Activated naive CD8-positive, alpha-beta T cell treated with anti-CD3 and anti-CD28 coated beads, Interleukin-2, amount 50 U/mL, for 16 hours (primary cell): ENCODE results near the gene ARID2.

Experiments used
- DNase-seq: peaks from one replicate; pipeline ENCODE4 v3.0.0-alpha.2; 2020; ENCODE audit warnings: low read depth, low spot score

The ARID2 gene, protein sequence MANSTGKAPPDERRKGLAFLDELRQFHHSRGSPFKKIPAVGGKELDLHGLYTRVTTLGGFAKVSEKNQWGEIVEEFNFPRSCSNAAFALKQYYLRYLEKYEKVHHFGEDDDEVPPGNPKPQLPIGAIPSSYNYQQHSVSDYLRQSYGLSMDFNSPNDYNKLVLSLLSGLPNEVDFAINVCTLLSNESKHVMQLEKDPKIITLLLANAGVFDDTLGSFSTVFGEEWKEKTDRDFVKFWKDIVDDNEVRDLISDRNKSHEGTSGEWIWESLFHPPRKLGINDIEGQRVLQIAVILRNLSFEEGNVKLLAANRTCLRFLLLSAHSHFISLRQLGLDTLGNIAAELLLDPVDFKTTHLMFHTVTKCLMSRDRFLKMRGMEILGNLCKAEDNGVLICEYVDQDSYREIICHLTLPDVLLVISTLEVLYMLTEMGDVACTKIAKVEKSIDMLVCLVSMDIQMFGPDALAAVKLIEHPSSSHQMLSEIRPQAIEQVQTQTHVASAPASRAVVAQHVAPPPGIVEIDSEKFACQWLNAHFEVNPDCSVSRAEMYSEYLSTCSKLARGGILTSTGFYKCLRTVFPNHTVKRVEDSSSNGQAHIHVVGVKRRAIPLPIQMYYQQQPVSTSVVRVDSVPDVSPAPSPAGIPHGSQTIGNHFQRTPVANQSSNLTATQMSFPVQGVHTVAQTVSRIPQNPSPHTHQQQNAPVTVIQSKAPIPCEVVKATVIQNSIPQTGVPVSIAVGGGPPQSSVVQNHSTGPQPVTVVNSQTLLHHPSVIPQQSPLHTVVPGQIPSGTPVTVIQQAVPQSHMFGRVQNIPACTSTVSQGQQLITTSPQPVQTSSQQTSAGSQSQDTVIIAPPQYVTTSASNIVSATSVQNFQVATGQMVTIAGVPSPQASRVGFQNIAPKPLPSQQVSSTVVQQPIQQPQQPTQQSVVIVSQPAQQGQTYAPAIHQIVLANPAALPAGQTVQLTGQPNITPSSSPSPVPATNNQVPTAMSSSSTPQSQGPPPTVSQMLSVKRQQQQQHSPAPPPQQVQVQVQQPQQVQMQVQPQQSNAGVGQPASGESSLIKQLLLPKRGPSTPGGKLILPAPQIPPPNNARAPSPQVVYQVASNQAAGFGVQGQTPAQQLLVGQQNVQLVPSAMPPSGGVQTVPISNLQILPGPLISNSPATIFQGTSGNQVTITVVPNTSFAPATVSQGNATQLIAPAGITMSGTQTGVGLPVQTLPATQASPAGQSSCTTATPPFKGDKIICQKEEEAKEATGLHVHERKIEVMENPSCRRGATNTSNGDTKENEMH (N-terminal part only)

GRCh38 chr12:45729233-45730083 is at the start of gene ARID2:
Gene ARID2 (plus strand): TSS chr12:45729706. CDS start chr12:45729837, 131 bp downstream.
- DNase-seq, result peak; percentile 31

DNA sequence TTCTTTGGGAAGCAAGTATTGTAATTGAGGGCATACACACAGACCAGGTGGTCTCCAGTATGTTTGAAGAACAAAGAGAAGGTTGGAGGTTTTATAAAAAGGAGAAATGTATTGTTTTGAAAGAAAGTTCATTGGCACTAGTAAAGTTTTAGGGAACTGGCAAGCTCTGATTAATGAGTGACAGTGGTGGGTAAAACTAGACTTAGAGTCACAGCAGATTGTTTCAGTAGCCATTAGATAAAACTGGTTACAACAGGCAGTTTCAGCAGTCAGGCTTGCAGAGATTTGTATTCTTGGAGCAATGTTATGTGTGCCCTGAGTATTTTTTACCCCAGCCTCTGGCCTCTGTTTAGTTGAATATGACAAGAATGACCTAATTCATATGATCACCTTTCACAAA is 49.1 kb upstream of the ARID2 start:
- no peak for DNase-seq

DNA sequence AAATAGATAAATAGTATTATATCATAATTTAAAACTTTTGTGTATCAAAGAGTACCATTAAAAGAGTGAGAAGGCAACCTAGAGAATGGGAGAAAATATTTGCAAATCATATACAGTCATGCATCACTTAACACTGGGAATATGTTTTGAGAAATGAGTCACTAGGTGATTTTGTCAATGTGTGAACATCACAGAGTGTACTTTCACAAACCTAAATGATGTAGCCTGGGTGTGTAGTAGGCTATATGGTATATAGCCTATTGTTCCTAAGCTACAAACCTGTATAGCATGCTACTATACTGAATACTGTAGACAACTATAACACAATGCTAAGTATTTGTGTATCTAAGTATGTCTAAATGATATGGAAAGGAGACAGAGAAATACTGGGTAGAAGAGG is 48.0 kb upstream of the ARID2 start:
- DNase-seq, result no peak

- DNase-seq, result no peak
Measured at GRCh38 chr12:45685680-45686079, 43.8 kb upstream of the ARID2 start.

GRCh38 chr12:45687081-45688015 is 42.2 kb upstream of the ARID2 start:
- no peak for DNase-seq

GRCh38 chr12:45688183-45688582 is 41.3 kb upstream of the ARID2 start:
- no peak for DNase-seq

DNA sequence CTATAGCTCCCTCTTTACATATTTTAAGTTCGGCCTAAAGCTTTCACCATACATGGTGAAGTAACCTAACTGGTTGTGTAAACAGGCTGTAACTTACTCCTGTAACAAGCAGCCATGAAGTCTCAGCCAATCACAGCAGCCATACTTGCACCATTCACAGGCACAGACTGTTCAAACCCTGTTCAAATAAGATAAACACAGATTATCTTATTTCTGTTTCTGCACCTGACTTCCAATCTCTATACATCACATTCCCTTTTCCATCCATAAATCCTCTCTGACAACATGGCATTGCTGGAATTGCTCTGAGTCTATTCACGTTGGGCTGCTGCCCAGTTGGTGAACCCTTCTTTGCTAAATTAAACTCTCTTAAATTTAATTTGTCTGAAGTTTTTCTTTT is 34.5 kb upstream of the ARID2 start:
- no peak for DNase-seq

DNA sequence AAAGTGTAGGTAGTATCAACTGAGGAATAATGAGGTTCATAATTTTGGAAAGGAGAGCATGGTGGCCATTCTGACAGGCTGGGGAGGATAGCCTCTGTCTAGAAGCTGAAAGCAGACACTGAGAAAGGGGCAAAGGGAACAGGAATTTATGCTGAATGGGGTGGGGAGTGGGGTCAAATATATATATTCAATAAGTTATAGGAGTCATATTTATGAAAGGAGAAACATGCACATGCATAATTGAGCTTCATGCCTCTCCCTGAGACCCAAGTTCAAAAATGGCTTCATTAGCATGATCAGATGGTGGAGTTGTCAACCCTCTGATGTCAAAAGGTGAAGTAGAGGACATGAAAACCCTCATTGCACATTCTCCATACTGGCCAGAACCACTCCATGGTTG is 33.9 kb upstream of the ARID2 start:
- DNase-seq, result no peak

GRCh38 chr12:45696049-45696448 is 33.5 kb upstream of the ARID2 start:
- no peak for DNase-seq

- no peak for DNase-seq
Measured at GRCh38 chr12:45697371-45697770, 32.1 kb upstream of the ARID2 start.

- no peak for DNase-seq
Measured at GRCh38 chr12:45701296-45701695, 28.2 kb upstream of the ARID2 start.

DNA sequence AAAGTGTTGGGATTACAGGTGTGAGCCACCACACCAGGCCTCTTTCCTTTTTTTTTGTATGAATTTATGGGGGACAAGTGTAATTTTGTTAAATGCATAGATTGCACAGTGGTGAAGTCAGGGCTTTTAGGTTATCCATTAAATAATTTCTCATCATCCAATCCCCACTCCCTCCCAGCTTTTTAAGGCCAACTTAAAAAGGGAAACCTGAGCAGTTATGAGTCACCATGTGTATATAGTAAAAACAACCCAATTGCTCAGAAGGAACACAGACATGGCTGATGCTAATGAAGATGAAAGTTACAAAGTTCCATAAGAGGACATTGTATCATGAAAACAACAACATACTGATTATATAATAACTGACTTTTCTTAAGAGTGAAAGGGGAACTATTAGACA is 25.6 kb upstream of the ARID2 start:
- DNase-seq, result no peak

GRCh38 chr12:45704968-45705367 is 24.5 kb upstream of the ARID2 start:
- no peak for DNase-seq

- no peak for DNase-seq
Measured at GRCh38 chr12:45705404-45705803, 24.1 kb upstream of the ARID2 start.

GRCh38 chr12:45707241-45707857 is 22.2 kb upstream of the ARID2 start:
- DNase-seq, result no peak

- no peak for DNase-seq
Measured at GRCh38 chr12:45708363-45708762, 21.1 kb upstream of the ARID2 start.

GRCh38 chr12:45708901-45709300 is 20.6 kb upstream of the ARID2 start:
- no peak for DNase-seq

- no peak for DNase-seq
Measured at GRCh38 chr12:45712319-45712718, 17.2 kb upstream of the ARID2 start.

DNA sequence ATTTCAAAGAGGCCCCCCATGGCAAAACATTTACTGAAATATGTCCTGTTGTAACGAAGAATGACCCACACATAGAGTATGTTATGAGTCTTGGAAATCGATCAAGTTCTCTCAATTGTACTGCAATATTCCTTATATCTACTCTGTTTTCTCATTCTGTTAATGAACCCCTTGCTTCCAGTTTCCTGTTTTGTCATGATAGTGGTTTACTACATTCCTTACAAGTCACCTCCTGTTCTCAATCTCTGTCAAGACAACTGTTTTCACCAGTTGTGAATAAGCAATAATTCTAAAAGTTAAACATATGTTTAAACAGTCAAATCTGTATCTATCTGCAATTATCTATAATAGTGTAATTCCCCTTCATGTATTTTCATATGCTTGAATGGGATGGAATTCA is 16.4 kb upstream of the ARID2 start:
- DNase-seq, result no peak
